Bronchial epithelial cell (primary cell): Measurements from ENCODE around the gene RUFY4. TPM values are rescaled to one million over a fixed set of nuclear protein-coding genes. Genes with fewer than 3 reads are reported as not detected.

Source experiments
- DNase-seq: peaks from one replicate; pipeline ENCODE4 v3.0.0-alpha.2; 2010; ENCODE audit warnings: low read depth
- FAIRE-seq: peaks from 2 replicates; lab custom pipeline; 2011; peaks lifted over from hg19 to GRCh38; lab: Jason Lieb, UNC
- H3K27me3 ChIP-seq: 2 replicates; pipeline ENCODE4 v1.5.1; 2011; ENCODE audit warnings: low read length; ENCODE audit not compliant: control insufficient read depth, insufficient read depth
- H3K36me3 ChIP-seq: 2 replicates; pipeline ENCODE4 v1.5.1; 2011; ENCODE audit warnings: low read length; ENCODE audit not compliant: control insufficient read depth, insufficient read depth
- H3K4me3 ChIP-seq: 2 replicates; pipeline ENCODE4 v1.5.1; 2011; ENCODE audit warnings: mild to moderate bottlenecking, low read depth, low read length, control low read depth
- CTCF ChIP-seq: IDR thresholded peaks from 2 replicates; pipeline ENCODE4 v1.5.1; 2011; ENCODE audit warnings: mild to moderate bottlenecking, moderate library complexity, low read length, control low read depth, inconsistent platforms; ENCODE audit not compliant: insufficient read depth, severe bottlenecking
- total RNA-seq: library from RNA; depleted of rRNA; stranded (reverse); fragments of >200 nt; gene quantifications from 2 replicates; pipeline ENCODE4 v1.2.1, GENCODE V29; 2014

RUFY4 gene
- total RNA-seq, 1 donor from 2014 or later = not detected

GRCh38 chr2:218129458-218130135, 60.5 kb downstream of the RUFY4 start:
- FAIRE-seq = no peak
- H3K4me3 ChIP-seq = no peak overlapping the region
- H3K36me3 ChIP-seq = no peaks in the 10 kb centered on the region
- no peaks in the 10 kb centered on the region for H3K27me3 ChIP-seq
- no peak for TF ChIP-seq CTCF
- DNase-seq = peak; percentile 17

- Histone ChIP-seq H3K36me3 (no peaks in the 10 kb centered on the region), H3K4me3 (no peak overlapping the region), H3K27me3 (no peaks in the 10 kb centered on the region)
- no peak for TF ChIP-seq CTCF
- FAIRE-seq (peak; percentile 62), DNase-seq (no peak)
Measured at GRCh38 chr2:218130377-218130776, 61.3 kb downstream of the RUFY4 start.

GRCh38 chr2:218130822-218131221, 61.8 kb downstream of the RUFY4 start:
- no peak for FAIRE-seq
- Histone ChIP-seq H3K36me3 (no peaks in the 10 kb centered on the region), H3K27me3 (no peaks in the 10 kb centered on the region), H3K4me3 (no peak overlapping the region)
- no peak for DNase-seq
- TF ChIP-seq CTCF = no peak

GRCh38 chr2:218137514-218137913, 68.5 kb downstream of the RUFY4 start:
- H3K4me3 ChIP-seq = no peak overlapping the region
- no peaks in the 10 kb centered on the region for H3K36me3 ChIP-seq
- H3K27me3 ChIP-seq = peaks cover 6% of the 10 kb centered on the region
- TF ChIP-seq CTCF = no peak
- FAIRE-seq (no peak), DNase-seq (no peak)

- Histone ChIP-seq H3K36me3 (no peaks in the 10 kb centered on the region), H3K4me3 (no peak overlapping the region), H3K27me3 (peaks cover 8% of the 10 kb centered on the region)
- DNase-seq (peak; percentile 60), FAIRE-seq (no peak)
- no peak for TF ChIP-seq CTCF
Measured at GRCh38 chr2:218138047-218138446, 69.0 kb downstream of the RUFY4 start.

Other genes with a start within 250 kb of the RUFY4 start
- gene TNS1, start 66.3 kb upstream of the RUFY4 start, total RNA-seq = 1.6 and 2.0 TPM in 2 replicates
- 0.13 TPM in 1 of 2 replicates, not detected in the other for gene CXCR2, start 56.8 kb downstream of the RUFY4 start, total RNA-seq
- not detected in 2 replicates for gene CXCR1, start 97.7 kb downstream of the RUFY4 start, total RNA-seq
- gene ARPC2, start 147.9 kb downstream of the RUFY4 start, total RNA-seq = 504 and 577 TPM in 2 replicates
- under 0.01 TPM in 1 of 2 replicates, not detected in the other for gene GPBAR1, start 191.8 kb downstream of the RUFY4 start, total RNA-seq
- 205 and 229 TPM in 2 replicates for gene AAMP, start 200.9 kb downstream of the RUFY4 start, total RNA-seq
- 10.3 and 16.8 TPM in 2 replicates for gene PNKD, start 201.3 kb downstream of the RUFY4 start, total RNA-seq
- gene TMBIM1, start 223.2 kb downstream of the RUFY4 start, total RNA-seq = 468 and 656 TPM in 2 replicates